Smooth muscle cell (in vitro differentiated cells): ENCODE measurements around the gene FHOD1. TPM values are rescaled to one million over a fixed set of nuclear protein-coding genes. Genes with fewer than 3 reads are reported as not detected.

Source experiments
- DNase-seq: peaks from one replicate; lab custom pipeline; 2025; ENCODE audit not compliant: unreplicated experiment; lab: John Stamatoyannopoulos, UW
- H2AFZ ChIP-seq: fragments of 200-600 bp; sonication (generic); 2 replicates; pipeline ENCODE4 v1.6.0; 2016; ENCODE audit warnings: antibody characterized with exemption, low read depth, mild to moderate bottlenecking
- H3F3A ChIP-seq: fragments of 200-600 bp; sonication (generic); 2 replicates; pipeline ENCODE4 v1.6.0; 2017; ENCODE audit warnings: antibody characterized with exemption, low read depth
- H3K27ac ChIP-seq: fragments of 200-600 bp; sonication (generic); 2 replicates; pipeline ENCODE4 v1.5.1; 2016; ENCODE audit warnings: low read depth, mild to moderate bottlenecking
- H3K27me3 ChIP-seq: fragments of 200-600 bp; sonication (generic); 2 replicates; pipeline ENCODE4 v1.6.1; 2016; ENCODE audit warnings: low read depth, mild to moderate bottlenecking
- H3K36me3 ChIP-seq: fragments of 200-600 bp; sonication (generic); 2 replicates; pipeline ENCODE4 v1.5.1; 2016; ENCODE audit warnings: low read depth
- H3K4me1 ChIP-seq: fragments of 200-600 bp; sonication (generic); 2 replicates; pipeline ENCODE4 v1.5.1; 2016; ENCODE audit warnings: low read depth
- H3K4me2 ChIP-seq: fragments of 200-600 bp; sonication (generic); 2 replicates; pipeline ENCODE4 v1.6.0; 2016; ENCODE audit warnings: mild to moderate bottlenecking
- H3K4me3 ChIP-seq: fragments of 200-600 bp; sonication (generic); 2 replicates; pipeline ENCODE4 v1.5.1; 2016; ENCODE audit warnings: mild to moderate bottlenecking
- H3K79me2 ChIP-seq: fragments of 200-600 bp; sonication (generic); 2 replicates; pipeline ENCODE4 v1.6.0; 2016; ENCODE audit warnings: low read depth, mild to moderate bottlenecking
- H3K9ac ChIP-seq: fragments of 200-600 bp; sonication (generic); 2 replicates; pipeline ENCODE4 v1.6.0; 2016; ENCODE audit warnings: low read depth
- H3K9me3 ChIP-seq: fragments of 200-600 bp; sonication (generic); replicated peaks from 2 replicates; pipeline ENCODE4 v1.5.1; 2016; ENCODE audit warnings: low read depth
- H4K20me1 ChIP-seq: fragments of 200-600 bp; sonication (generic); 2 replicates; pipeline ENCODE4 v1.6.0; 2016; ENCODE audit warnings: low read depth
- CTCF ChIP-seq: fragments of 200-600 bp; sonication (generic); IDR thresholded peaks from 2 replicates; pipeline ENCODE4 v1.5.1; 2017; ENCODE audit warnings: borderline replicate concordance, mild to moderate bottlenecking, antibody characterized with exemption; ENCODE audit not compliant: insufficient read depth, poor library complexity, severe bottlenecking
- WGBS: methylation state at CpG from one replicate; pipeline ENCODE4 v1.1.7; 2016; ENCODE audit warnings: low lambda C conversion rate; 5-methylcytosine and 5-hydroxymethylcytosine counted together
- polyA plus RNA-seq: library from polyadenylated mRNA; unstranded; fragments of >200 nt; fragmentation: Nextera tagmentation; extraction: Ambion mirVana; gene quantifications from 2 replicates; pipeline ENCODE4 v1.2.1, GENCODE V29; 2016
- total RNA-seq: library from RNA; depleted of rRNA; stranded (reverse); fragments of >200 nt; gene quantifications from 2 replicates; pipeline ENCODE4 v1.2.3, GENCODE V29; 2014

FHOD1 gene
- total and polyA plus RNA-seq, 2 experiments from 2014 or later, result 16.0 to 23.3 TPM

DNA sequence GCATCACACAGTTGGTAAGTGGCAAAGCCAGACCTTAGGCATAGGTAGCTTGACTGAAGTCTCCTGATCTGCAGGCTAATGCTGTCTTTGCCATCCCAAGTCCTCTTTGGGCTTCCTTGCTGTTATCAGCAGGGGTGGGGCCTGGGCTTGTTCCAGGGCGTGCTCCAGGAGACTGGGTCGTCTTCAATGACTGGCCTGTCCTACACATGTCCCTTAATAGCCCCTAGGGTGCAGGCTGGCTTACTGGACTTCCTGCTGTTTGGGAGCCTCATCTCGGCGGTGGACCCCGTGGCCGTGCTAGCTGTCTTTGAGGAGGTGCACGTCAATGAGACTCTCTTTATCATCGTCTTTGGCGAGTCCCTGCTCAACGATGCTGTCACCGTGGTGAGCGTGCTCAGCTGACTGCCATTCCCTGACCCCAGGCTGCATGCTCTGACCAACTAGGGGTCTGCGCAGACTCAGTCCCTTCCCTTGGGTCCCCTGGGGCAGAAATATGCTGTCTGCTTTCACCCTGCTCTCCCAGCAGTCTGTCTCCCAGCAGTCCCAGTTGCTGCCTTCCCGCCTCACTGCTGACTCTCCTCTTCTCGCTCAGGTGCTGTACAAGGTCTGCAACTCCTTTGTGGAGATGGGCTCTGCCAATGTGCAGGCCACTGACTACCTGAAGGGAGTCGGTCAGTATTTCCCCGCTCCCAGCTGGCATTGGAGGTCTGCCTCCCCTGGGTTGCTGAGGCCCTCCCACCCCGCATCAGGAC lies 7.7 kb upstream of the FHOD1 start:
- Histone ChIP-seq H4K20me1 (no peaks in the 10 kb centered on the region), H3K79me2 (no peaks in the 10 kb centered on the region)
- no peak for DNase-seq

GRCh38 chr16:67252609-67253497 lies 5.6 kb upstream of the FHOD1 start:
- no peak for TF ChIP-seq CTCF
- no peaks in the 10 kb centered on the region for H3K27me3 ChIP-seq
- peaks cover under 1% of the 10 kb centered on the region for H3F3A ChIP-seq
- H3K4me2 ChIP-seq, result no peak overlapping the region
- no peaks in the 10 kb centered on the region for H4K20me1 ChIP-seq
- no peaks in the 10 kb centered on the region for H3K36me3 ChIP-seq
- H3K9ac ChIP-seq, result no peak overlapping the region
- peaks cover 11% of the 10 kb centered on the region for H3K4me1 ChIP-seq
- H2AFZ ChIP-seq, result no peak overlapping the region
- H3K4me3 ChIP-seq, result no peak overlapping the region
- DNase-seq, result no peak
- no peak overlapping the region for H3K27ac ChIP-seq
- H3K9me3 ChIP-seq, result no peaks in the 10 kb centered on the region
- no peaks in the 10 kb centered on the region for H3K79me2 ChIP-seq
- 95% methylated on average over 4 of the region's 4 CpGs for WGBS

More for the DNA sequence above, 7.7 kb upstream of the FHOD1 start:
- Histone ChIP-seq H3K27ac (no peak overlapping the region), H3K4me3 (no peak overlapping the region), H3K9me3 (no peaks in the 10 kb centered on the region), H3K36me3 (no peaks in the 10 kb centered on the region), H3K9ac (no peak overlapping the region), H3K4me1 (no peaks in the 10 kb centered on the region), H3F3A (no peaks in the 10 kb centered on the region), H2AFZ (no peak overlapping the region), H3K4me2 (no peak overlapping the region), H3K27me3 (no peaks in the 10 kb centered on the region)
- no peak for TF ChIP-seq CTCF
- 94% methylated on average over 18 of the region's 18 CpGs for WGBS

GRCh38 chr16:67250045-67250327 lies 2.7 kb upstream of the FHOD1 start:
- TF ChIP-seq CTCF, result no peak
- Histone ChIP-seq H3K79me2 (no peaks in the 10 kb centered on the region), H2AFZ (no peak overlapping the region), H3F3A (peaks cover 20% of the 10 kb centered on the region), H3K36me3 (no peaks in the 10 kb centered on the region), H3K4me3 (no peak overlapping the region), H4K20me1 (no peaks in the 10 kb centered on the region), H3K27ac (no peak overlapping the region), H3K9ac (no peak overlapping the region), H3K9me3 (no peaks in the 10 kb centered on the region), H3K4me2 (peak overlapping the region; percentile 99), H3K27me3 (no peaks in the 10 kb centered on the region), H3K4me1 (peaks cover 24% of the 10 kb centered on the region)
- WGBS, result 76% methylated on average over 4 of the region's 4 CpGs
- DNase-seq, result no peak
